Activated CD8-positive, alpha-beta memory T cell treated with anti-CD3 and anti-CD28 coated beads, Interleukin-2, amount 50 U/mL, for 24 hours (primary cell): Measurements from ENCODE around the gene GPR180.

ENCODE experiments used
- DNase-seq: peaks from one replicate; pipeline ENCODE4 v3.0.0-alpha.2; 2020; ENCODE audit errors: extremely low read depth

GPR180 gene

GRCh38 chr13:94601446-94602431, at the start of gene GPR180:
Gene GPR180 (plus strand): TSS chr13:94601857. CDS start chr13:94601928, 71 bp downstream.
- DNase-seq, result peak; percentile 82

- no peak for DNase-seq
These were observed 49.6 kb upstream of the GPR180 start for GRCh38 chr13:94552095-94552494.

- DNase-seq, result no peak
These were observed 47.9 kb upstream of the GPR180 start for GRCh38 chr13:94553766-94554165.

GRCh38 chr13:94556041-94556440, 45.6 kb upstream of the GPR180 start:
- no peak for DNase-seq

GRCh38 chr13:94556621-94557020, 45.0 kb upstream of the GPR180 start:
- DNase-seq, result no peak

- no peak for DNase-seq
These were observed 43.9 kb upstream of the GPR180 start for GRCh38 chr13:94557684-94558235.

- no peak for DNase-seq
These were observed 42.9 kb upstream of the GPR180 start for GRCh38 chr13:94558716-94559115.

GRCh38 chr13:94559222-94559795, 42.3 kb upstream of the GPR180 start:
- no peak for DNase-seq

- DNase-seq, result no peak
These were observed 41.5 kb upstream of the GPR180 start for GRCh38 chr13:94560116-94560515.

- DNase-seq, result no peak
These were observed 40.5 kb upstream of the GPR180 start for GRCh38 chr13:94561126-94561525.

GRCh38 chr13:94567581-94567980, 34.1 kb upstream of the GPR180 start:
- no peak for DNase-seq

- no peak for DNase-seq
These were observed 33.2 kb upstream of the GPR180 start for GRCh38 chr13:94568443-94568842.

- no peak for DNase-seq
These were observed 32.0 kb upstream of the GPR180 start for GRCh38 chr13:94569615-94570014.

GRCh38 chr13:94579063-94579462, 22.6 kb upstream of the GPR180 start:
- no peak for DNase-seq

GRCh38 chr13:94583926-94584325, 17.7 kb upstream of the GPR180 start:
- no peak for DNase-seq

GRCh38 chr13:94585543-94586101, 16.0 kb upstream of the GPR180 start:
- no peak for DNase-seq

GRCh38 chr13:94586371-94586770, 15.3 kb upstream of the GPR180 start:
- DNase-seq, result no peak

GRCh38 chr13:94588541-94588940, 13.1 kb upstream of the GPR180 start:
- no peak for DNase-seq

GRCh38 chr13:94590744-94591143, 10.9 kb upstream of the GPR180 start:
- no peak for DNase-seq

GRCh38 chr13:94595001-94595949, 6.4 kb upstream of the GPR180 start:
- DNase-seq, result no peak

GRCh38 chr13:94595950-94596574, 5.6 kb upstream of the GPR180 start, which contains the start of gene TGDS:
Gene TGDS (minus strand): TSS chr13:94596152. CDS start chr13:94596136, 16 bp downstream.
- DNase-seq, result peak; percentile 78
